Mesodermal cell (in vitro differentiated cells): ENCODE measurements around the gene RBP3.

Experiments used
- H3K27ac ChIP-seq: 2 replicates; pipeline ENCODE4 v1.7.0; 2013; ENCODE audit warnings: mild to moderate bottlenecking, low read depth, low read length, moderate library complexity; ENCODE audit not compliant: severe bottlenecking
- H3K36me3 ChIP-seq: 2 replicates; pipeline ENCODE4 v1.7.1; 2013; ENCODE audit warnings: mild to moderate bottlenecking, low read length, moderate library complexity; ENCODE audit not compliant: control insufficient read depth, insufficient read depth
- H3K4me1 ChIP-seq: one replicate; pipeline ENCODE4 v1.7.1; 2013; ENCODE audit warnings: mild to moderate bottlenecking, low read length; ENCODE audit not compliant: insufficient read depth, control insufficient read depth, poor library complexity, severe bottlenecking
- H3K4me3 ChIP-seq: 2 replicates; pipeline ENCODE4 v1.7.0; 2013; ENCODE audit warnings: low read length, control low read depth, mild to moderate bottlenecking; ENCODE audit not compliant: insufficient read depth, poor library complexity, severe bottlenecking; ENCODE audit errors: extremely low read depth
- H3K9me3 ChIP-seq: 2 replicates; pipeline ENCODE4 v1.7.1; 2013; ENCODE audit warnings: mild to moderate bottlenecking, low read length, moderate library complexity; ENCODE audit not compliant: control insufficient read depth
- WGBS, 2 experiments: methylation state at CpG; one replicate each; pipeline ENCODE4 v1.1.5; 2013; ENCODE audit warnings: missing lambda C conversion rate in 2 of 2; ENCODE audit not compliant: insufficient coverage in 2 of 2; 5-methylcytosine and 5-hydroxymethylcytosine counted together

RBP3 gene

DNA sequence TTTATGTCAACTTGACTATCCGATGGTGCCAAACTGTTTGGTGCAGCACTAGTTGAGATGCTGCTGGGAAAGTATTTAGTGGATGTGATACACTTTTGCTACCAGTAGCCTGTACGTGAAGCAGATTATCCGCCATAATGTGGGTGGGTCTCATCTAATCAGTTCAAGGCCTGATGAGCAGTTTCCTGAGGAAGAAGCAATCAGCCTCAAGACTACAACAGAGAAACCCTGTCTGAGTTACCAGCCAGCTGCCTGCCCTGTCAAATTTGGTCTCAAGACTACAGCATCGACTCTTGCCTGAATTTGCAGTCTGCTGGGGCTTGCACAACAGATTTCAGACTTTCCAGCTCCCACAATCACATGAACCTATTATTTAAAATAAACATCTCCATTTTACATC, 10.9 kb upstream of the RBP3 start:
- H3K4me3 ChIP-seq: no peak overlapping the region
- H3K4me1 ChIP-seq: no peaks in the 10 kb centered on the region
- H3K9me3 ChIP-seq: no peaks in the 10 kb centered on the region
- WGBS, 2 experiments: 89 to 94% methylated on average over 4 of the region's 4 CpGs
- no peaks in the 10 kb centered on the region for H3K36me3 ChIP-seq
- no peak overlapping the region for H3K27ac ChIP-seq

GRCh38 chr10:47339186-47339735, 8.9 kb upstream of the RBP3 start:
- H3K4me1 ChIP-seq: no peaks in the 10 kb centered on the region
- H3K9me3 ChIP-seq: no peaks in the 10 kb centered on the region
- no peak overlapping the region for H3K27ac ChIP-seq
- WGBS, 2 experiments: 84 to 95% methylated on average over 8 of the region's 8 CpGs
- no peak overlapping the region for H3K4me3 ChIP-seq
- H3K36me3 ChIP-seq: no peaks in the 10 kb centered on the region

GRCh38 chr10:47339759-47340607, 8.2 kb upstream of the RBP3 start:
- H3K4me3 ChIP-seq: no peak overlapping the region
- WGBS, 2 experiments: 87 to 99% methylated on average over 10 to 15 of the region's 15 CpGs
- H3K4me1 ChIP-seq: no peaks in the 10 kb centered on the region
- H3K36me3 ChIP-seq: no peaks in the 10 kb centered on the region
- H3K27ac ChIP-seq: no peak overlapping the region
- H3K9me3 ChIP-seq: no peaks in the 10 kb centered on the region

DNA sequence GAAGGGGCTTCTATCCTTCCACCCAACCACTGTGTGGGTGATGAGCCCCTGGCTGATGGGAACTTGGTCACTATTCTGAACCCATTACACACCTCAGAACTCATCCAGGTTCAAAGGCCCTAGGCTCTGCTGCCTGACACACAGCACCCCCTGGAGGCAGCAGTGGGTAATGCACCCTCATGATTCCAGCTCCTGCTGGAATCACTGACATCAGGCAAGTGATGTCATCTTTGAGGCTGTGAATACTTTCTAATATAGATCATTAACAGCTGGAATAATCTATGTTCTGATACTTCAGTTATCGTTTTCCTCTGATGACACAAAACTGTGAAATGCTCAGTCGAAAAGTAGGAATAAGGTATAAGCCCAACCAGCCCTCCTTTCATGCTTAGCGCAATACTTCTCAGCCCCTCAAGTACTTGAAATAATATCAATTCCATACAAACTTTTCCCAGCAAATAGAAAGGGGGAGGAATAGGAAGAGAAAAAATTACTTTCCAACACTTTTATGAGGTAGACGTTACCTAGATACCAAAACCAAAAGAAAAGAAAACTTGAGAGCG, 7.5 kb upstream of the RBP3 start:
- Histone ChIP-seq H3K4me3 (no peak overlapping the region), H3K36me3 (no peaks in the 10 kb centered on the region), H3K4me1 (no peaks in the 10 kb centered on the region), H3K27ac (no peak overlapping the region), H3K9me3 (no peaks in the 10 kb centered on the region)
- no CpG with 5 or more reads among the region's 5 CpGs for WGBS, 2 experiments

GRCh38 chr10:47344996-47345870, 2.9 kb upstream of the RBP3 start:
- no peak overlapping the region for H3K4me3 ChIP-seq
- WGBS, 2 experiments: 84 to 97% methylated on average over 9 to 10 of the region's 13 CpGs
- H3K4me1 ChIP-seq: no peaks in the 10 kb centered on the region
- no peaks in the 10 kb centered on the region for H3K9me3 ChIP-seq
- H3K36me3 ChIP-seq: no peaks in the 10 kb centered on the region
- H3K27ac ChIP-seq: no peak overlapping the region

DNA sequence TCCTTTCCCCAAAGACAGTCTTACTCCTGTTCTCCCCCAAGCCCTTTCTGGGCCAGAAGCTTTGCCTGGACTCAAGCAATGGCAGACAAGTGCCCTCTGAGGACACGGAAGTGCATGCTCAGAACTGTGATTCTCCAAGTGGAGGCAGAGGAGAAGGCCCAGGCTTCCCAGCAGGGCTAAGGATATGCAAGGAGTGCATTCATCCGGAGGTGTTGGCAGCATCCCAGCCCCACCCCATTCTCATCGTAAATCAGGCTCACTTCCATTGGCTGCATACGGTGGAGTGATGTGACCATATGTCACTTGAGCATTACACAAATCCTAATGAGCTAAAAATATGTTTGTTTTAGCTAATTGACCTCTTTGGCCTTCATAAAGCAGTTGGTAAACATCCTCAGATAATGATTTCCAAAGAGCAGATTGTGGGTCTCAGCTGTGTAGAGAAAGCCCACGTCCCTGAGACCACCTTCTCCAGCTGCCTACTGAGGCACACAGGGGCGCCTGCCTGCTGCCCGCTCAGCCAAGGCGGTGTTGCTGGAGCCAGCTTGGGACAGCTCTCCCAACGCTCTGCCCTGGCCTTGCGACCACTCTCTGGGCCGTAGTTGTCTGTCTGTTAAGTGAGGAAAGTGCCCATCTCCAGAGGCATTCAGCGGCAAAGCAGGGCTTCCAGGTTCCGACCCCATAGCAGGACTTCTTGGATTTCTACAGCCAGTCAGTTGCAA, 1.4 kb upstream of the RBP3 start:
- Histone ChIP-seq H3K4me3 (no peak overlapping the region), H3K27ac (no peak overlapping the region), H3K36me3 (no peaks in the 10 kb centered on the region), H3K9me3 (no peaks in the 10 kb centered on the region), H3K4me1 (no peaks in the 10 kb centered on the region)
- WGBS, 2 experiments: 88 to 96% methylated on average over 7 to 13 of the region's 13 CpGs

GRCh38 chr10:47347303-47347675, 874 bp upstream of the RBP3 start:
- WGBS, 2 experiments: 90 to 100% methylated on average over 2 to 4 of the region's 4 CpGs
- no peak overlapping the region for H3K27ac ChIP-seq
- no peaks in the 10 kb centered on the region for H3K4me1 ChIP-seq
- H3K9me3 ChIP-seq: no peaks in the 10 kb centered on the region
- no peak overlapping the region for H3K4me3 ChIP-seq
- H3K36me3 ChIP-seq: no peaks in the 10 kb centered on the region

- no peak overlapping the region for H3K4me3 ChIP-seq
- H3K9me3 ChIP-seq: no peaks in the 10 kb centered on the region
- WGBS, 2 experiments: 90 to 94% methylated on average over 31 to 33 of the region's 36 CpGs
These were observed 703 bp downstream of the RBP3 start for GRCh38 chr10:47348661-47349470.

DNA sequence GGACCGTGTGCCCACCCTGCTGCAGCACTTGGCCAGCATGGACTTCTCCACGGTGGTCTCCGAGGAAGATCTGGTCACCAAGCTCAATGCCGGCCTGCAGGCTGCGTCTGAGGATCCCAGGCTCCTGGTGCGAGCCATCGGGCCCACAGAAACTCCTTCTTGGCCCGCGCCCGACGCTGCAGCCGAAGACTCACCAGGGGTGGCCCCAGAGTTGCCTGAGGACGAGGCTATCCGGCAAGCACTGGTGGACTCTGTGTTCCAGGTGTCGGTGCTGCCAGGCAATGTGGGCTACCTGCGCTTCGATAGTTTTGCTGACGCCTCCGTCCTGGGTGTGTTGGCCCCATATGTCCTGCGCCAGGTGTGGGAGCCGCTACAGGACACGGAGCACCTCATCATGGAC, 1.4 kb downstream of the RBP3 start:
- Histone ChIP-seq H3K4me3 (no peak overlapping the region), H3K4me1 (no peaks in the 10 kb centered on the region), H3K27ac (no peak overlapping the region), H3K9me3 (no peaks in the 10 kb centered on the region), H3K36me3 (no peaks in the 10 kb centered on the region)
- WGBS, 2 experiments: 90 to 93% methylated on average over 22 of the region's 22 CpGs

More at GRCh38 chr10:47348661-47349470, 703 bp downstream of the RBP3 start:
- Histone ChIP-seq H3K4me1 (no peaks in the 10 kb centered on the region), H3K36me3 (no peaks in the 10 kb centered on the region), H3K27ac (no peak overlapping the region)
